ENCODE measurements around the gene COPS2. TPM values are rescaled to one million over a fixed set of nuclear protein-coding genes. Genes with fewer than 3 reads are reported as not detected.
"Not testable (repeated sequence)": the region's sequence is repeated elsewhere in the genome, so short reads cannot be mapped to it uniquely, and the experiment has no call there.

COPS2 gene
- total and polyA plus RNA-seq, 2 of the 13 experiments (the other 11 are each of a cell fraction or from before 2014, with no cell fraction given), result 37.8 to 66.3 TPM

DNA sequence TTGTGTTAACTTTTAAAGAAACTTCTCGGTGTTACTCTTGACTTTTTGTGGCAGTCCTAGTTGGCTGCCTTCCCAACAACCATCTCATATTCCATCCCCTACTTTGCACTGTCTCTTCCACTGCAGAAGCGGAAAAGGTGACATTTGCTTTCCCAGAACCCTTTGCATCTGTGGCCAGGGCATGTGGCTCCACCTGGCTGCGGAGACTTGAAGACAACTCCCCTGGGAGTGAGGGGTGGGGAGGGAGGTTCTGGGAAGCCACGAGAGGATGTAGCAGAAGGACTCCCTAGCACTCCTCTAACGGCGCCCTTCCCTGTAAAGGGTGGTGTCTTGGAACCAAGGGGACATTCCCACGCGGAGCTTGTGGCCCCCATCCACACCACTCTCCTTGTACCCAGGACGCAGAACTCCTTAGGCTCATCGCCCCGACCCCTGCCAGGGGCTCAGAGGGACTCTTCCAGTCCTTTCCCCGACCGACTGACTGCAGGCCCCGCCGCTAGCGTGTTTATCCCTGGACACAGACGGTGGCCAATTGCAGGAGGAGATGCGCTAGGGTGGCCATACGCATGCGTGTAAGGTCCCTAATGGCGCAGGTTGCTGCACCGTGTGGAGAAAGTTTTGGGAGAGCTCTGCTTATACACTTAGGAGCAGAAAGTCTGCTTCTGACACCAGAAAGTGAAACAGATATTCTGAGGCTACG, 75.9 kb downstream of the COPS2 start (continued):
- peak; percentile 67 for TF ChIP-seq ZNF143 (CRISPR knock-in tag; IDR thresholded peaks at IDR 0.05)
- TF ChIP-seq SOX13 (IDR thresholded peaks at IDR 0.05), result no peak
- no peak for TF ChIP-seq SOX13 (CRISPR knock-in tag; conservative IDR thresholded peaks at IDR 0.05 in 1 of 2, IDR thresholded peaks at IDR 0.05 in 1 of 2)
- TF ChIP-seq SYNCRIP (IDR thresholded peaks at IDR 0.05; ENCODE audit: insufficient read depth, low read depth, low read length), result no peak

DNA sequence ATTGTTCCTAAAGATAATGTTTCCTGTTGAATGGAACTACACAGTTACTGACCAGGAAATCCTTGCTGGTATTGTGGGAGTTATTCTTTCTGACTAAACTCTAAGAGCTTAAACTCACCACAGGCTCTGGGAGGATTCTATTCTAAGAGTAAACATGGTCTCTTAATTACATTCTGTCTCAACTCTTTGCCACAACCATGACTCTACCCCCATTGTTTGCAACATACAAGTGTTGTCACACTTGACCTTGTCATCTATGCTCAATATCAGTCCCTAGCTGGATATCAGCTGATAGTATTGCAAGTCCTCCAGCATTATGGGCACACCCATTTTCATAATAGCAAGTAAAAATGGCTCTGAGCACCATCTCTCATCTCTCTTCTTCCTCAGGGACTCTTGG, 79.5 kb downstream of the COPS2 start:
- FAIRE-seq, result no peak
- no TSS peak for BruUV-seq (replicated peaks)
- CTCF ChIA-PET (ENCODE audit: low intra/inter-chr PET ratio, low total read pairs), result no interaction called here
- POLR2A ChIA-PET, result no interaction called here
- in situ Hi-C loops (cut with HindIII; ENCODE audit: extremely low pct_ligation_motif_present, low pct_unique_long_range_greater_than_20kb) (loop anchor here (25.0 kb wide), 1 partner anchor 214 kb away; no protein-coding TSS in a partner anchor), intact Hi-C loops (cut with micrococcal nuclease; ENCODE audit: unreplicated experiment) (no loop called here)
- no peak overlapping the region for H3K4me3 ChIP-seq (replicated peaks in 1 of 3; ENCODE audit: insufficient read depth in 1 of 3, low read depth in 2 of 3, low read length in 3 of 3)
- H3K36me3 ChIP-seq (replicated peaks in 1 of 2; ENCODE audit: control insufficient read depth in 1 of 2, insufficient read depth in 2 of 2, low read length in 2 of 2), result no peaks in the 10 kb centered on the region
- TF ChIP-seq NBN (conservative IDR thresholded peaks at IDR 0.05) (no peak), ZNF672 (CRISPR knock-in tag; IDR thresholded peaks at IDR 0.05) (no peak)
- ATAC-seq, result no peak
- no peaks in the 10 kb centered on the region for H3K27me3 ChIP-seq (ENCODE audit: control insufficient read depth in 1 of 2, insufficient read depth in 2 of 2, low read length in 2 of 2)
- H3K27ac ChIP-seq (ENCODE audit: extremely low read length, insufficient read depth, low read length), result no peak overlapping the region
- no peaks in the 10 kb centered on the region for H4K20me1 ChIP-seq (ENCODE audit: insufficient read depth, low read length)
- H3K4me1 ChIP-seq (ENCODE audit: insufficient read depth, low read length), result no peaks in the 10 kb centered on the region
- H2AFZ ChIP-seq (ENCODE audit: low read length), result no peak overlapping the region
- H3K79me2 ChIP-seq (ENCODE audit: insufficient read depth, low read length), result no peaks in the 10 kb centered on the region
- no peak overlapping the region for H3K9ac ChIP-seq (ENCODE audit: insufficient read depth, low read depth, low read length)
- H3K9me3 ChIP-seq (ENCODE audit: low read length), result no peaks in the 10 kb centered on the region
- H3K4me2 ChIP-seq (ENCODE audit: low read depth, low read length), result no peak overlapping the region
- DNase-seq (ENCODE audit: low spot score), result no peak

- H4K20me1 ChIP-seq (ENCODE audit: insufficient read depth, low read length); H2AFZ ChIP-seq (ENCODE audit: low read length); intact Hi-C loops (cut with micrococcal nuclease; ENCODE audit: unreplicated experiment); H3K27ac ChIP-seq (ENCODE audit: extremely low read length, insufficient read depth, low read length); H3K9ac ChIP-seq (ENCODE audit: insufficient read depth, low read depth, low read length); FAIRE-seq; H3K4me2 ChIP-seq (ENCODE audit: low read depth, low read length); POLR2A ChIA-PET; H3K27me3 ChIP-seq (ENCODE audit: control insufficient read depth in 1 of 2, insufficient read depth in 2 of 2, low read length in 2 of 2); H3K4me3 ChIP-seq (replicated peaks in 1 of 3; ENCODE audit: insufficient read depth in 1 of 3, low read depth in 2 of 3, low read length in 3 of 3); BruUV-seq (replicated peaks); H3K79me2 ChIP-seq (ENCODE audit: insufficient read depth, low read length); H3K36me3 ChIP-seq (replicated peaks in 1 of 2; ENCODE audit: control insufficient read depth in 1 of 2, insufficient read depth in 2 of 2, low read length in 2 of 2); CTCF ChIA-PET (ENCODE audit: low intra/inter-chr PET ratio, low total read pairs); ATAC-seq; H3K9me3 ChIP-seq (ENCODE audit: low read length); H3K4me1 ChIP-seq (ENCODE audit: insufficient read depth, low read length); DNase-seq (ENCODE audit: low spot score): not testable (repeated sequence)
- WGBS (ENCODE audit: low lambda C conversion rate), result 63% methylated on average over 6 of the region's 6 CpGs
- in situ Hi-C loops (cut with HindIII; ENCODE audit: extremely low pct_ligation_motif_present, low pct_unique_long_range_greater_than_20kb), result loop anchor here (25.0 kb wide), 1 partner anchor 212 kb away; no protein-coding TSS in a partner anchor
Observed at GRCh38 chr15:49074589-49075287, 80.7 kb downstream of the COPS2 start.

Small RNAs within 50 kb of the gene (microRNA-seq; reads per million reads assigned to microRNA genes)
- gene MIR4716, result not detected

Small RNAs within 50 kb of the gene (small RNA-seq; reads per million reads assigned to genes)
- gene MIR4716 (ENCODE audit: insufficient read depth in 2 of 3, insufficient read length in 3 of 3, low read depth in 2 of 3, low replicate concordance in 1 of 3) (0 reads per million in 3 experiments), gene RF00019 (ENCODE audit: insufficient read depth in 2 of 3, insufficient read length in 3 of 3, low read depth in 2 of 3, low replicate concordance in 1 of 3) (0 reads per million in 3 experiments), gene RN7SL307P (ENCODE audit: insufficient read depth in 2 of 3, insufficient read length in 3 of 3, low read depth in 2 of 3, low replicate concordance in 1 of 3) (0 reads per million in 3 experiments)

Other genes starting within 250 kb of the COPS2 start
- gene SHC4, start 191.7 kb downstream of the COPS2 start, total RNA-seq (2016; rRNA removed; fragmentation: Illumina TruSeq; extraction: Trizol), result 0.04 TPM in 2 replicates
- 0.01 TPM in 1 of 2 replicates, not detected in the other for gene SHC4, start 191.7 kb downstream of the COPS2 start, polyA plus RNA-seq (2011; rRNA removed)
- 15.6 and 21.1 TPM in 2 replicates for gene SECISBP2L, start 109.2 kb downstream of the COPS2 start, total RNA-seq (2016; rRNA removed; fragmentation: Illumina TruSeq; extraction: Trizol)
- 11.7 and 13.9 TPM in 2 replicates for gene SECISBP2L, start 109.2 kb downstream of the COPS2 start, polyA plus RNA-seq (2011; rRNA removed)
- 32.8 and 45.5 TPM in 2 replicates for gene GALK2, start 14.6 kb upstream of the COPS2 start, total RNA-seq (2016; rRNA removed; fragmentation: Illumina TruSeq; extraction: Trizol)
- gene GALK2, start 14.6 kb upstream of the COPS2 start, polyA plus RNA-seq (2011; rRNA removed), result 15.5 and 17.6 TPM in 2 replicates

Data from HepG2 (cell line).